ENCODE measurements around the gene CHSY3.

DNA sequence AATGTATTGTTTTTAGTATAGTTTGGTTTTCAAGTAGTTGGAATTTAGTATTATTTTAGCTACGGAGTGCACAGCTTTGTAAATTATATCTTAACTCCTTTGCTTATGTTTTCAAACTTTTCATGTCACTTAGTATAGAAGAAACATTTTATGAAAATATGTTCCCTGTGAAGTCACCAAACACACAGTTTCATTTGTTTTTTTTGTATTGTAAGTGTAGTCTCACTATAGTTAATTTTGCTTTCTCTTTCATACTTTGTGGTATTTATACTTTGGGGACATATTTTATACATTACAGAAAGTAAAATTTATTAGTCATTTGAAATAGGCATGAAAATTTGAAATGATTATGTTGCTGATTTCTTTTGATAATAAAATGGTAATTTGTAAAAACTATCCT lies 5.0 kb downstream of the CHSY3 start:
- TF ChIP-seq POLR2A (IDR thresholded peaks at IDR 0.05) = no peak
- TF ChIP-seq, protein P1, sequence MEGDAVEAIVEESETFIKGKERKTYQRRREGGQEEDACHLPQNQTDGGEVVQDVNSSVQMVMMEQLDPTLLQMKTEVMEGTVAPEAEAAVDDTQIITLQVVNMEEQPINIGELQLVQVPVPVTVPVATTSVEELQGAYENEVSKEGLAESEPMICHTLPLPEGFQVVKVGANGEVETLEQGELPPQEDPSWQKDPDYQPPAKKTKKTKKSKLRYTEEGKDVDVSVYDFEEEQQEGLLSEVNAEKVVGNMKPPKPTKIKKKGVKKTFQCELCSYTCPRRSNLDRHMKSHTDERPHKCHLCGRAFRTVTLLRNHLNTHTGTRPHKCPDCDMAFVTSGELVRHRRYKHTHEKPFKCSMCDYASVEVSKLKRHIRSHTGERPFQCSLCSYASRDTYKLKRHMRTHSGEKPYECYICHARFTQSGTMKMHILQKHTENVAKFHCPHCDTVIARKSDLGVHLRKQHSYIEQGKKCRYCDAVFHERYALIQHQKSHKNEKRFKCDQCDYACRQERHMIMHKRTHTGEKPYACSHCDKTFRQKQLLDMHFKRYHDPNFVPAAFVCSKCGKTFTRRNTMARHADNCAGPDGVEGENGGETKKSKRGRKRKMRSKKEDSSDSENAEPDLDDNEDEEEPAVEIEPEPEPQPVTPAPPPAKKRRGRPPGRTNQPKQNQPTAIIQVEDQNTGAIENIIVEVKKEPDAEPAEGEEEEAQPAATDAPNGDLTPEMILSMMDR (IDR thresholded peaks at IDR 0.05) = no peak
